Activated CD4-positive, alpha-beta T cell treated with anti-CD3 and anti-CD28 coated beads for 36 hours (primary cell): ENCODE measurements around the gene RGS17. TPM values are rescaled to one million over a fixed set of nuclear protein-coding genes. Genes with fewer than 3 reads are reported as not detected.

Source experiments
- ATAC-seq: fragments of 200-7000 bp; cut with Tn5 transposase; one replicate; pipeline ENCODE4 v1.10.0; 2021; ENCODE audit warnings: mild to moderate bottlenecking, moderate library complexity
- CTCF ChIA-PET: fragments of 350-600 bp; sonication (Branson Sonifier 250); formaldehyde crosslinking; loops from one replicate; lab custom pipeline; 2021; ENCODE audit warnings: antibody characterized with exemption; lab: Charles Lee
- POLR2A ChIA-PET: fragments of 350-600 bp; sonication (Branson Sonifier 250); formaldehyde crosslinking; loops from one replicate; lab custom pipeline; 2021; ENCODE audit warnings: antibody characterized with exemption, inconsistent platforms; lab: Charles Lee
- DNase-seq: peaks from one replicate; pipeline ENCODE4 v3.0.0-alpha.2; 2020
- H3K27ac Mint-ChIP-seq: one replicate; pipeline ENCODE4 v1.8.0; 2021; ENCODE audit warnings: mixed read lengths
- H3K27me3 Mint-ChIP-seq: one replicate; pipeline ENCODE4 v1.8.0; 2021; ENCODE audit warnings: mixed read lengths
- H3K36me3 Mint-ChIP-seq: one replicate; pipeline ENCODE4 v1.8.0; 2021; ENCODE audit warnings: low read depth, mixed read lengths
- H3K4me1 Mint-ChIP-seq: one replicate; pipeline ENCODE4 v1.8.0; 2021; ENCODE audit warnings: mixed read lengths
- H3K4me3 Mint-ChIP-seq: one replicate; pipeline ENCODE4 v1.8.0; 2021; ENCODE audit warnings: mild to moderate bottlenecking, moderate library complexity, mixed read lengths
- H3K9me3 Mint-ChIP-seq: one replicate; pipeline ENCODE4 v1.8.0; 2021; ENCODE audit warnings: low read depth, mixed read lengths
- intact Hi-C, 2 experiments: fragments of 100-400 bp; cut with DNase I in 1 of 2; cut with micrococcal nuclease in 1 of 2; formaldehyde crosslinking; loops; one replicate each; pipeline versions ENCODE4 v1.14.2 to v1.15.1; 2022 to 2024; cut with DNase I, micrococcal nuclease
- total RNA-seq, 2 experiments: library from RNA; stranded (reverse); gene quantifications; one replicate each; pipeline ENCODE4 v1.2.3, GENCODE V29; 2021

RGS17 gene
- total RNA-seq, 2 experiments from 2014 or later, result not detected

- ATAC-seq (no peak), DNase-seq (no peak)
- Mint-ChIP-seq H3K27ac (no peak overlapping the region), H3K9me3 (no peaks in the 10 kb centered on the region), H3K36me3 (no peaks in the 10 kb centered on the region), H3K27me3 (peaks cover 14% of the 10 kb centered on the region), H3K4me3 (no peak overlapping the region), H3K4me1 (peaks cover 4% of the 10 kb centered on the region)
- intact Hi-C loops, result no loop called here
- ChIA-PET CTCF (interaction anchor here (0.6 kb wide), 1 partner anchor 150 kb away, joined by 3 read pairs; no protein-coding TSS in a partner anchor), POLR2A (interaction anchor here (0.6 kb wide), 1 partner anchor 454 kb away, joined by 4 read pairs; no protein-coding TSS in a partner anchor)
These were observed 34.3 kb downstream of the RGS17 start for GRCh38 chr6:153096792-153097191.

GRCh38 chr6:153096031-153096430, 35.1 kb downstream of the RGS17 start:
- Mint-ChIP-seq H3K9me3 (no peaks in the 10 kb centered on the region), H3K4me3 (no peak overlapping the region), H3K4me1 (peaks cover 4% of the 10 kb centered on the region), H3K27ac (no peak overlapping the region), H3K36me3 (no peaks in the 10 kb centered on the region), H3K27me3 (peaks cover 10% of the 10 kb centered on the region)
- CTCF ChIA-PET, result interaction anchor here (0.6 kb wide), 1 partner anchor 149 kb away, joined by 3 read pairs; no protein-coding TSS in a partner anchor
- ATAC-seq (no peak), DNase-seq (no peak)
- intact Hi-C loops, result no loop called here
- POLR2A ChIA-PET, result no interaction called here

- Mint-ChIP-seq H3K4me3 (no peak overlapping the region), H3K4me1 (peaks cover 4% of the 10 kb centered on the region), H3K36me3 (no peaks in the 10 kb centered on the region), H3K9me3 (no peaks in the 10 kb centered on the region), H3K27me3 (peaks cover 9% of the 10 kb centered on the region), H3K27ac (no peak overlapping the region)
- ChIA-PET CTCF (interaction anchor here (1.7 kb wide), 1 partner anchor 12 kb away, joined by 5 read pairs; no protein-coding TSS in a partner anchor), POLR2A (no interaction called here)
- intact Hi-C loops, result no loop called here
- DNase-seq (no peak), ATAC-seq (peak; percentile 57)
These were observed 38.7 kb downstream of the RGS17 start for GRCh38 chr6:153092082-153093013.

GRCh38 chr6:153090241-153090930, 40.7 kb downstream of the RGS17 start:
- peaks cover 9% of the 10 kb centered on the region for H3K27me3 Mint-ChIP-seq
- intact Hi-C loops, result no loop called here
- no peaks in the 10 kb centered on the region for H3K36me3 Mint-ChIP-seq
- H3K27ac Mint-ChIP-seq, result no peak overlapping the region
- POLR2A ChIA-PET, result no interaction called here
- CTCF ChIA-PET, result interaction anchor here (0.6 kb wide), 1 partner anchor 398 kb away, joined by 5 read pairs; no protein-coding TSS in a partner anchor
- no peak overlapping the region for H3K4me3 Mint-ChIP-seq
- DNase-seq (no peak), ATAC-seq (no peak)
- no peaks in the 10 kb centered on the region for H3K9me3 Mint-ChIP-seq
- H3K4me1 Mint-ChIP-seq, result peaks cover 7% of the 10 kb centered on the region

GRCh38 chr6:153088796-153089195, 42.3 kb downstream of the RGS17 start:
- DNase-seq (no peak), ATAC-seq (no peak)
- intact Hi-C loops, result no loop called here
- Mint-ChIP-seq H3K36me3 (no peaks in the 10 kb centered on the region), H3K27me3 (peaks cover 11% of the 10 kb centered on the region), H3K27ac (no peak overlapping the region), H3K9me3 (no peaks in the 10 kb centered on the region), H3K4me1 (peaks cover 7% of the 10 kb centered on the region), H3K4me3 (no peak overlapping the region)
- POLR2A ChIA-PET, result no interaction called here
- CTCF ChIA-PET, result interaction anchor here (0.6 kb wide), 1 partner anchor 126 kb away, joined by 3 read pairs; no protein-coding TSS in a partner anchor

GRCh38 chr6:153087436-153087835, 43.6 kb downstream of the RGS17 start:
- no peak for DNase-seq
- intact Hi-C loops, result no loop called here
- CTCF ChIA-PET, result no interaction called here
- Mint-ChIP-seq H3K27ac (no peak overlapping the region), H3K4me3 (no peak overlapping the region), H3K4me1 (peaks cover 4% of the 10 kb centered on the region), H3K9me3 (no peaks in the 10 kb centered on the region), H3K36me3 (no peaks in the 10 kb centered on the region), H3K27me3 (peaks cover 12% of the 10 kb centered on the region)
- POLR2A ChIA-PET, result no interaction called here
- ATAC-seq, result no peak

GRCh38 chr6:153086225-153086990, 44.7 kb downstream of the RGS17 start:
- peak; percentile 26 for ATAC-seq
- intact Hi-C loops, result no loop called here
- Mint-ChIP-seq H3K4me3 (no peak overlapping the region), H3K9me3 (no peaks in the 10 kb centered on the region), H3K4me1 (peaks cover 4% of the 10 kb centered on the region), H3K36me3 (no peaks in the 10 kb centered on the region), H3K27ac (no peak overlapping the region), H3K27me3 (peaks cover 18% of the 10 kb centered on the region)
- POLR2A ChIA-PET, result no interaction called here
- DNase-seq, result no peak
- CTCF ChIA-PET, result no interaction called here

- intact Hi-C loops, result no loop called here
- ATAC-seq (no peak), DNase-seq (no peak)
- no peak overlapping the region for H3K4me3 Mint-ChIP-seq
- peaks cover 4% of the 10 kb centered on the region for H3K4me1 Mint-ChIP-seq
- no peak overlapping the region for H3K27ac Mint-ChIP-seq
- POLR2A ChIA-PET, result no interaction called here
- CTCF ChIA-PET, result no interaction called here
- H3K36me3 Mint-ChIP-seq, result no peaks in the 10 kb centered on the region
- peaks cover 18% of the 10 kb centered on the region for H3K27me3 Mint-ChIP-seq
- H3K9me3 Mint-ChIP-seq, result no peaks in the 10 kb centered on the region
These were observed 45.8 kb downstream of the RGS17 start for GRCh38 chr6:153085239-153085638.

- ChIA-PET POLR2A (no interaction called here), CTCF (no interaction called here)
- intact Hi-C loops, result no loop called here
- Mint-ChIP-seq H3K4me1 (peaks cover 4% of the 10 kb centered on the region), H3K27me3 (peaks cover 18% of the 10 kb centered on the region), H3K9me3 (no peaks in the 10 kb centered on the region), H3K4me3 (no peak overlapping the region), H3K27ac (no peak overlapping the region), H3K36me3 (no peaks in the 10 kb centered on the region)
- ATAC-seq (no peak), DNase-seq (no peak)
These were observed 46.7 kb downstream of the RGS17 start for GRCh38 chr6:153084393-153084792.

- Mint-ChIP-seq H3K9me3 (no peaks in the 10 kb centered on the region), H3K4me3 (no peak overlapping the region), H3K36me3 (no peaks in the 10 kb centered on the region), H3K27ac (no peak overlapping the region), H3K4me1 (peaks cover 4% of the 10 kb centered on the region), H3K27me3 (peaks cover 18% of the 10 kb centered on the region)
- intact Hi-C loops, result no loop called here
- CTCF ChIA-PET, result no interaction called here
- DNase-seq, result no peak
- ATAC-seq, result no peak
- POLR2A ChIA-PET, result no interaction called here
These were observed 47.2 kb downstream of the RGS17 start for GRCh38 chr6:153083869-153084268.

GRCh38 chr6:153081914-153082313, 49.2 kb downstream of the RGS17 start:
- ChIA-PET CTCF (no interaction called here), POLR2A (no interaction called here)
- Mint-ChIP-seq H3K36me3 (no peaks in the 10 kb centered on the region), H3K9me3 (no peaks in the 10 kb centered on the region), H3K27me3 (peaks cover 16% of the 10 kb centered on the region), H3K4me3 (no peak overlapping the region), H3K27ac (no peak overlapping the region), H3K4me1 (peaks cover 4% of the 10 kb centered on the region)
- intact Hi-C loops, result no loop called here
- no peak for ATAC-seq
- DNase-seq, result no peak
